ENCODE measurements around the gene CCDC146.
"Not testable (repeated sequence)": the region's sequence is repeated elsewhere in the genome, so short reads cannot be mapped to it uniquely, and the experiment has no call there.

Gene CCDC146

GRCh38 chr7:77244222-77244934 is 122.0 kb downstream of the CCDC146 start:
- no peak for DNase-seq (ENCODE audit: low read depth)

GRCh38 chr7:77245015-77245755 is 122.8 kb downstream of the CCDC146 start:
- no peak for DNase-seq (ENCODE audit: low read depth)

GRCh38 chr7:77246026-77246640 is 123.7 kb downstream of the CCDC146 start:
- no peak for DNase-seq (ENCODE audit: low read depth)

DNA sequence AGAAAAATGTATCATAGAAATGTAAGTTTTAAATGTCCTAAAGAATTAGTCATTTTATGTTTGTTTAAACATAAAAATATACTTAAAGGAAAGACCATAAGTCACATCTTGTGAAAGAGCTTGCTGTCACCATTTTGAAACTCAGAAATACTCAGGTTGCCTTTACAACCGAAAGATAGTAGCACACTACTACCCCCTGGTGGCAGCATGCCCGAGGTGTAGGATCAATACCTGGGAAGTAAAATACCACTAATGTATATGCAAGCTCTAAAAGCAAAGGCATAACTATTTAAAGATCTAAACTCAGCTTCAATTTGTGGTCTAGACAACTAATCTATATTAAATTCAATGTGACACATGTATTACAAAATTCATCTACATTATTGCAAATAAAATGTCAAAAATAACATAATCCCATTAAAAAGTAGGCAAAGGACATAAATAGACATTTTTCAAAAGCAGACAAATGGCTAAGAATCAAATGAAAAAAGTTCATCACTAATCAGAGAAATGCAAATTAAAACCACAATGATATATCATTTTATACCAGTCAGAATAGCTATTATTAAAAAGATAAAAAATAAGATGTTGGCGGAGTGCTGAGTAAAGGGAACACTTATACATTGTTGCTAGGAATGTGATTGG is 124.9 kb downstream of the CCDC146 start:
- peak; percentile 77 for DNase-seq (ENCODE audit: low read depth)

DNA sequence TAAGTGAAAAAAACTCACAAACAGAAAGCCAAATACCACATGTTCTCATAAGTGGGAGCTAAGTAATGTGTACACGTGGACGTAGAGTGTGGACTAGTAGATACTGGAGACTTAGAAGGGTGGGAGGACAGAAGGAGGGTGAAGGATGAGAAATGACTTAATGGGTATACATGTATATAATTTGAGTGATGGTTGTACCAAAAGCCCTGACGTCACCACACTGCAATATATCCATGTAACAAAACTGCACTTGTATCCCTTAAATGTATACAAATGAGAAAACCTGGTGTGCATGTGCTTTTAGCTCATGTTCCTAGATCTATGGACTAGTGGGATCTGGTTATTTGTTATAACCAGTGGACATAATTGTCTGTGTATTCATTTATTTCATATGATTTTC is 125.7 kb downstream of the CCDC146 start:
- no peak for DNase-seq (ENCODE audit: low read depth)

DNA sequence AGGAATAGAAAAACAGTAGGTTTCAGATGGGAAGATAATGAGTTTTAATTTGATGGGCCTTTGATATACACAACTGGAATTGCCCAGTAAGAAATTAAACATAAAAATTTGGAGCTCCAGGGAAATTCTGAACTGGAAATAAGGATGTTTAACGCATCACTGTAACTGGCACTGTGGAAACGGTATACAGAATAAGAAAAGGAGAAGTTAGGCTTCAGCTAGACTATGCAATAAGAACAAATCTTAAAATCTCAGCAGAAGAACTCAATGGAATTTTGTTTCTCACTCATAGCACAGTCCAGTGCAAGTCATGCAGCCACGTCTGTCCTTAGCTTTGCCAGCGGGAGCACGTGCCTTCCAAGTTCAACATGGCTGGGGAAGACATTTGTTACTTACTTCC is 130.1 kb downstream of the CCDC146 start:
- DNase-seq (ENCODE audit: low read depth), result no peak

- DNase-seq (ENCODE audit: low read depth), result no peak
Measured at GRCh38 chr7:77253151-77253550, 130.7 kb downstream of the CCDC146 start.

DNA sequence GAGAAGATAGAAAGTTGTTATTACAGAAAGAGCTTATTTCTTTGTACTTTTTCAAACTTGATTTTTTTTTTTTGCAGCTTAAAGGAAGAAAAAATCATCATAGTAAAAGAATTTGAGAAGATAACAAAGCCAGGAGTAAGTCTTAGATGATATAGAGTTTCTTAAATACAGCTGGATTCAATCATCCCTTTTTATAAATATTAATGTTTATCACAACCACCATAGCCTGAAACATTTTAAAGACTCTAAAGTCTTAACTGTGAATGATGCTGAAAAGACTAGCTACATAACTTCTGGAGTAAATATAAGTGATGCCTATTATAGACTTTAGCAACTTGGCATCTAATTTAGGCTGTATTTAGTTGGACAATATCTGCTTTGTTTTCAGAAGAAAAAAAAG is 132.0 kb downstream of the CCDC146 start:
- DNase-seq (ENCODE audit: low read depth), result no peak

DNA sequence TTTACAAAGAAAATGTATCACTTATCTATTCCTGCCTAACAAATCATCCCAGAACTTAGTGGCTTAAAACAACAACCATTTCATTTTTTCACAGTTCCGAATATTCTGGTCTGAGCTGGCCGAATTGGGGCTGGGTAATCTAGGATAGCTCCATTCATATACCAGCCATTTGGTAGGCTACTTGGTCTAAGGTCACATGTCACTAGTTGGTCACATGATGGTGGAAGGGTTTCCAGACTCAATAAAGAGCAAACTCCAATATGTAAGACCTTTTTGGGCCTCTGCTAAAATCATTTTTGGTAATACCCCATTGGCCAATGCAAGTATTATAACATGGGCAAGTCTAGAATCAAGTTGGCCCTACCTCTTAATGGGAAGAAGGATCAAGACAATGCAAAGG is 132.5 kb downstream of the CCDC146 start:
- DNase-seq (ENCODE audit: low read depth), result no peak

GRCh38 chr7:77258014-77258413 is 135.6 kb downstream of the CCDC146 start:
- no peak for DNase-seq (ENCODE audit: low read depth)

DNA sequence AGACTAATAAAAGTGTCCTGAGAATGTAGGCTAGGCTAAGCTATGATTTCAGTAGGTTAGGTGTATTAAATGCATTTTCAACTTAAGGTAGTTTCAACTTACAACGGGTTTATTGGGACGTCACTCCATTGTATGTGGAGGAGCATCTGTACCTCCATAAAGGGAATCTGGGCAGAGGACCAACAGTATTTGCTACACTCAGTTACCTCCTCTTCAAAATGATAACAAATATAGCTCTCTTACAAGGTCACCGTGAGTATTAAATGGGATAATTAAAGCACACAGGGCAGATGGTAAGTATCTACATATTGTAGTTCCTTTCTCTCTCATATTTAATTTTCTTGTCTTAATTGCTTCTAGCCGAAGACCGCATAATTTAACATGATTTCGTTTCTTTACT is 136.2 kb downstream of the CCDC146 start:
- DNase-seq (ENCODE audit: low read depth), result no peak

DNA sequence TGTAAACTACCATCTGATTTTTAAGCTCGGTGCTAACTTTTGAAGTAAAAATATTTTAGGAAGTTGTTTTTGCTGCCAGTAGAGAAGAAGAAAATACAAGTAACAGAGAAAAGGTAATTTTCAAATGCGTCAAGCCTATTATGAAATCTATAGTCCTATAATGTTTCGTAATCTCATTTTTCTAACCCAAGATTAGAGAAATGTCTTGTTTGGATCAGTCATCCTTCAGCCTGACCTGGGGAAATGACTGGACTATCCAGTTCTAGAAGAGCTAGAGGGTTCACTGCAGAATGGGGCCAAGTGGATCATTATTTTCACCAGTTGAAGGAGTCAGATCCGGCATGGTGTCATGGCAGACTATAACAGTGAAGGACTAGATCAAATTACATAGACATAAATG is 139.9 kb downstream of the CCDC146 start:
- no peak for DNase-seq (ENCODE audit: low read depth)

DNA sequence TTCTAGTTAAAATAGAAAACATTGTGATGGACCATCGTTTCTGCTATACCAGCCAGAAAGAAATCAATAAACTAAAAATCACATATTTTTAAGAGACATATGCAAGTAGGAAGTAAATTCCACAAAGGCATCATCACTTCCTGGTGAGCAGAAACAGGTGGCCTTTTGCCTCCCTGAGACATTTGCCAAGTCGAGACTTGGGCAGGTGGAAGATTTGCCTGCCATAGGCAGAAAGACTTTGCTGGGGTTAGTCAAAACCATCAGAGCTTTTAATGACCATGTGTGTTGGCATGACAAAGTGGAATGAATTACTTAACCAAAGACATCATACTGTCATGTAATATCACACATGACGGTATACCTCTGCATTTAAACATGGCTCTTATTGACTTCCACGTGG is 143.3 kb downstream of the CCDC146 start:
- no peak for DNase-seq (ENCODE audit: low read depth)

DNA sequence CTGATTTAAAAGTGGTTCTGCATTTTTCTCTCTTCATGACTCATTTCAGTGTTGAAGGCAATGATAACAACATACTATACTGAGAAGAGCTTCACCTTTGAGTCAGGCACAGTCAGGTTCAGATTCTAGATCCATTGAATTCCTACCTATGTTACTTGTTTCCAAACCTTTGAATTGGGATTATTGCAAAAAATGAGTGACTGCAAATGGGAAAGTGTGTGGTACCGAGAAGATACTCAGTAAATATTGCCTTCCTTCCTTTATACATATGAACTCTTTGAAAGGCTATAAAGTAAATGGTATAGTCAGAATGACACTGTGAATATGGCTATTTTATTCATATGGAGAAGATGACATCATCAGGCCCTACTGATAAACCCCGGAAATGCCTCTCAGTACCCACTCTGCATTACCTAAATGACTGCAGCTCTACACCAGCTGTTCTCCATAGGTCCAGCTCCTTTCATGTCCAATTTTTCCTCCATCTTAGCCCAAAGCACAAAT is 143.9 kb downstream of the CCDC146 start:
- no peak for DNase-seq (ENCODE audit: low read depth)

- DNase-seq (ENCODE audit: low read depth), result no peak
Measured at GRCh38 chr7:77269360-77270093, 147.1 kb downstream of the CCDC146 start.

- DNase-seq (ENCODE audit: low read depth), result no peak
Measured at GRCh38 chr7:77270094-77270480, 147.7 kb downstream of the CCDC146 start.

DNA sequence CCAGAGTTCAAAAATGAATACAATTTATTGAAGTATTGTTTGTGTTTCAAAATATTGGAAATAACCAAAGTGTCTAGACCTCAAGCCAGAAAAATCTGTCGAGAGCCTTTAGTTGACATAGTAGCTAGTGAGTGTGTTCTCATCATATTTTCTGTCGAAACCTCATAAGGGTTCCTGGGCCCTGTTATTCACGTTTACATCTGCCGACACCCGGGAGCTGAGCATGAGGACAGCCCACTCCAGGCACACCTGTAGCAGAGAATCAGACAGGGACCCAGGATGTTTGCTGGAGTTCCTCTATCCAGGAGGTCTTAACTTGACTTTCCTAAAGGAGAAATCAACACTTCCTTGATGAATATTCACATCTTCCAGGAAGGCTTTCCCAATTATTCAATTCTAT is 149.4 kb downstream of the CCDC146 start:
- DNase-seq (ENCODE audit: low read depth), result no peak

DNA sequence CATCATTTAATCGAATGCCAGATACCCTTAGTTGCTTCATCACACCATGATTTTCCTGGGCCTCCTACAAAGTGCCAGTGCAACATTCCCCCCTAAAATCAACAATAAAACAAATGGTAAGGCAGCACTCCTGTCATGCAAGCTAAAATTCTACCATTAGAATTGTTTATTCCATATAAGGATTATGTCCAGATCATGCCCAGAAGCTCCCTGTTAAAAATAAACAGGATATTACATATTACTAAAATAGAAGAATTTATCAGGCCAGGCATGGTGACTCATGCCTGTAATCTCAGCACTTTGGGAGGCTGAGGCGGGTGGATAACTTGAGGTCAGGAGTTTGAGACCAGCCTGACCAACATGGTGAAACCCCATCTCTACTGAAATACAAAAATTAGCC is 153.2 kb downstream of the CCDC146 start:
- not testable (repeated sequence) for DNase-seq (ENCODE audit: low read depth)

DNA sequence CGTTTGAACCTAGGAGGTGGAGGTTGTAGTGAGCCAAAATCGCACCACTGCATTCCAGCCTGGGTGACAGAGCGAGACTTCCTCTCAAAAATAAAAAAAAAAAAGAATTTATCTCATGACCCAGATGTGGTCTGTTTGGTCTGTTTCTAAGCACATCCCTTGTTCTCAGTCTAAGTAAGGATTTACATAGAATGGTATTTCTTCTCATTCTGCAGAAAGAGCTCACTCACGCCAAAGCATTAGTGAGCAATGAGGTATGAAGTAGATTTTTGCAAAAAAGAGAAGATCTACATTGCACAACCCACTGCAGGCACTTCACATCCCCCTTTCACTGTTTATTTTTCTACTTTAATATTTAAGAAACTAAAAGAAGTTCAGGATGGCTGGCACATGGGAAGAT is 153.7 kb downstream of the CCDC146 start:
- no peak for DNase-seq (ENCODE audit: low read depth)

DNA sequence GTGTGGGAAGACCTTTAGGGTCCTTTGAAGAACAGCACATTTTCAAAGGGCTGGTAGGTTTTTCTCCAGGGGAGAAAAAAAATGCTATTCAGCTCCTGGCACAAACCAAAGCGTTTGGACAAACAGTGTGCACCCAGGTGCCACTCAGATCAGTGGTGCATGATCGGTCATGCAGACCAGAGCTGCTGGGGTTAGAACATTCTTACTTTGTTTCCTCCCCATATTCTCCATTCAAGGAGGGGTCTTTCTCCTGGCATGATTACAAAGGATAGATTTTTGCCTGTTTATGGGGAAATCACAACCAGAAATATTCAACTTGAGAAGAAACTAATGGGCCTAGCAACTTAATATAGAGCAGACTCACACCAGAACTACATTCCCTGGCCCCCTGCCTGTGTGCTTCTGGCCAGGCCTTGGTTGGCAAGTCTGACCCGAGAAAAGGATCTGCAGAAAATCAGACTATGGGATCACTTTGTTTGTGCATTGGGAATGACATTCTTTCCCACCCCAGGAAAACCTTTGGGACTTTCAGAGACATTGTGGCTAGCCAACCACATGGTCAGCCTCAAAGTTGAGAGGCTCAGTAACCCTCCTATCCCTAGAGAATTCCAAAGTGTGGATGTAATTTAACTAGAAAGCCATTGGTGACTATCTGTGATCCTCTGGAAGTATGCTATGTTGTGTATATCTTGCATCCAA is 159.5 kb downstream of the CCDC146 start:
- no peak for DNase-seq (ENCODE audit: low read depth)

GRCh38 chr7:77282897-77283296 is 160.5 kb downstream of the CCDC146 start:
- no peak for DNase-seq (ENCODE audit: low read depth)

Measured in activated T-cell treated with anti-CD3 and anti-CD28 coated beads for 48 hours (primary cell).